ENCODE results near the gene FAM50B. TPM values are rescaled to one million over a fixed set of nuclear protein-coding genes. Genes with fewer than 3 reads are reported as not detected.

The FAM50B gene
- total and polyA plus RNA-seq, 2 donors (not counting 1 experiment from before 2014, with no cell fraction given): 4.2 to 9.8 TPM

- H3K9ac ChIP-seq (ENCODE audit: low read length): no peak overlapping the region
- H4K20me1 ChIP-seq (ENCODE audit: control insufficient read depth, insufficient read depth, low read length, poor library complexity, severe bottlenecking): no peaks in the 10 kb centered on the region
- ChIA-PET POLR2A (no interaction called here), CTCF (interaction anchor here (0.8 kb wide), 1 partner anchor 152 kb away, joined by 3 read pairs; no protein-coding TSS in a partner anchor)
- H3K9me3 Mint-ChIP-seq (ENCODE audit: insufficient read depth): no peaks in the 10 kb centered on the region
- ATAC-seq (ENCODE audit: low read depth): no peak
- peaks cover 9% of the 10 kb centered on the region for H3K27me3 Mint-ChIP-seq
- H3K4me3 ChIP-seq (ENCODE audit: control extremely low read depth in 1 of 5, extremely low read depth in 1 of 5, insufficient read depth in 1 of 5, low read depth in 2 of 5, low read length in 4 of 5): no peak overlapping the region
- H3K36me3 ChIP-seq (replicated peaks in 1 of 2; ENCODE audit: control extremely low read depth in 1 of 2, control insufficient read depth in 1 of 2, extremely low read depth in 1 of 2, insufficient read depth in 2 of 2, low read length in 1 of 2): no peaks in the 10 kb centered on the region
- intact Hi-C loops (cut with micrococcal nuclease): no loop called here
- no peaks in the 10 kb centered on the region for H3K79me2 ChIP-seq (ENCODE audit: control insufficient read depth, insufficient read depth, low read length)
- no peak overlapping the region for H3K27ac Mint-ChIP-seq
- H3K27me3 ChIP-seq (replicated peaks in 1 of 4; ENCODE audit: control extremely low read depth in 1 of 4, control insufficient read depth in 3 of 4, insufficient read depth in 4 of 4, low read length in 3 of 4): peaks cover 0 to under 1% (median 0%) of the 10 kb centered on the region in 4 experiments
- no peak for TF ChIP-seq CTCF (IDR thresholded peaks at IDR 0.05)
- TF ChIP-seq EZH2 (IDR thresholded peaks at IDR 0.05; ENCODE audit: borderline replicate concordance, insufficient read depth, low read depth, low read length, poor library complexity, severe bottlenecking): no peak
- H3K9me3 ChIP-seq (ENCODE audit: control extremely low read depth in 1 of 3, control insufficient read depth in 2 of 3, insufficient read depth in 1 of 3, low read length in 2 of 3): no peaks in the 10 kb centered on the region
- no peak for DNase-seq
- H3K4me3 Mint-ChIP-seq: no peak overlapping the region
- H3K27ac ChIP-seq (ENCODE audit: low read length in 2 of 2): no peak overlapping the region
- no peaks in the 10 kb centered on the region for H3K4me1 ChIP-seq (ENCODE audit: control insufficient read depth in 2 of 2, insufficient read depth in 2 of 2, low read length in 2 of 2)
- no peaks in the 10 kb centered on the region for H3K4me1 Mint-ChIP-seq
- WGBS (ENCODE audit: insufficient coverage): 98% methylated on average over 9 of the region's 10 CpGs
- H3K4me2 ChIP-seq (replicated peaks; ENCODE audit: low read depth, low read length, poor library complexity, severe bottlenecking): no peak overlapping the region
- no peak overlapping the region for H2AFZ ChIP-seq (ENCODE audit: insufficient read depth, low read depth, low read length, poor library complexity, severe bottlenecking)
Measured at GRCh38 chr6:3893487-3893886, 44.3 kb downstream of the FAM50B start.

GRCh38 chr6:3893917-3894316 lies 44.7 kb downstream of the FAM50B start:
- ChIA-PET CTCF (interaction anchor here (0.8 kb wide), 1 partner anchor 152 kb away, joined by 3 read pairs; no protein-coding TSS in a partner anchor), POLR2A (no interaction called here)
- Mint-ChIP-seq H3K9me3 (ENCODE audit: insufficient read depth) (no peaks in the 10 kb centered on the region), H3K4me3 (no peak overlapping the region), H3K4me1 (no peaks in the 10 kb centered on the region), H3K27me3 (peaks cover 9% of the 10 kb centered on the region), H3K27ac (no peak overlapping the region)
- no peak for ATAC-seq (ENCODE audit: low read depth)
- Histone ChIP-seq H3K9me3 (ENCODE audit: control extremely low read depth in 1 of 3, control insufficient read depth in 2 of 3, insufficient read depth in 1 of 3, low read length in 2 of 3) (no peaks in the 10 kb centered on the region), H3K36me3 (replicated peaks in 1 of 2; ENCODE audit: control extremely low read depth in 1 of 2, control insufficient read depth in 1 of 2, extremely low read depth in 1 of 2, insufficient read depth in 2 of 2, low read length in 1 of 2) (no peaks in the 10 kb centered on the region), H3K27ac (ENCODE audit: low read length in 2 of 2) (no peak overlapping the region), H3K4me2 (replicated peaks; ENCODE audit: low read depth, low read length, poor library complexity, severe bottlenecking) (no peak overlapping the region), H4K20me1 (ENCODE audit: control insufficient read depth, insufficient read depth, low read length, poor library complexity, severe bottlenecking) (no peaks in the 10 kb centered on the region), H3K4me3 (ENCODE audit: control extremely low read depth in 1 of 5, extremely low read depth in 1 of 5, insufficient read depth in 1 of 5, low read depth in 2 of 5, low read length in 4 of 5) (no peak overlapping the region), H3K4me1 (ENCODE audit: control insufficient read depth in 2 of 2, insufficient read depth in 2 of 2, low read length in 2 of 2) (no peaks in the 10 kb centered on the region), H3K79me2 (ENCODE audit: control insufficient read depth, insufficient read depth, low read length) (no peaks in the 10 kb centered on the region), H3K27me3 (replicated peaks in 1 of 4; ENCODE audit: control extremely low read depth in 1 of 4, control insufficient read depth in 3 of 4, insufficient read depth in 4 of 4, low read length in 3 of 4) (peaks cover 0 to 5% (median 0%) of the 10 kb centered on the region in 4 experiments), H3K9ac (ENCODE audit: low read length) (no peak overlapping the region), H2AFZ (ENCODE audit: insufficient read depth, low read depth, low read length, poor library complexity, severe bottlenecking) (no peak overlapping the region)
- 100% methylated on average over 2 of the region's 3 CpGs for WGBS (ENCODE audit: insufficient coverage)
- intact Hi-C loops (cut with micrococcal nuclease): no loop called here
- TF ChIP-seq EZH2 (IDR thresholded peaks at IDR 0.05; ENCODE audit: borderline replicate concordance, insufficient read depth, low read depth, low read length, poor library complexity, severe bottlenecking): no peak
- no peak for DNase-seq

All from B cell (primary cell).